Fibroblast of upper back skin (primary cell): Measurements from ENCODE around the gene POU2F1.

Experiments
- DNase-seq: peaks from one replicate; pipeline ENCODE4 v3.0.0-alpha.2; 2013

POU2F1 gene

DNA sequence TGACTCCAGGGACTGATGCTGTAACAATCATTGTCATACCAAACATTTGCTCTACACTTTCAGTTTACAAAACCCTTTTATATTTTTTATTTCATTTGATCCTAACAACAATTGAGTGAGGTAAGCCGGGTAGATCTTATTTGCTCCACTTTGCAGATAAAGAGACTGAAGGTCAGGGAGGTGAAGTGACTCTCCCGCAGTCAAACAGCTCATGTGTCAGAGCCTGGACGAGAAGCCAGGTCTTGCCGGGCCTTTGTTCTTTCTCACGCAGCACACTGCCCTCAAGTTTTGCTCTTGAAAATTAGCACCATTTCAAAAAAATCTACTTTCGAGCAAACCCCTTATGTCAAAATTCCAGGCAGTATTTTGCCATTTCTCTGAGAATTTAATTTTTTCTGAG is 232.4 kb downstream of the POU2F1 start:
- no peak for DNase-seq

DNA sequence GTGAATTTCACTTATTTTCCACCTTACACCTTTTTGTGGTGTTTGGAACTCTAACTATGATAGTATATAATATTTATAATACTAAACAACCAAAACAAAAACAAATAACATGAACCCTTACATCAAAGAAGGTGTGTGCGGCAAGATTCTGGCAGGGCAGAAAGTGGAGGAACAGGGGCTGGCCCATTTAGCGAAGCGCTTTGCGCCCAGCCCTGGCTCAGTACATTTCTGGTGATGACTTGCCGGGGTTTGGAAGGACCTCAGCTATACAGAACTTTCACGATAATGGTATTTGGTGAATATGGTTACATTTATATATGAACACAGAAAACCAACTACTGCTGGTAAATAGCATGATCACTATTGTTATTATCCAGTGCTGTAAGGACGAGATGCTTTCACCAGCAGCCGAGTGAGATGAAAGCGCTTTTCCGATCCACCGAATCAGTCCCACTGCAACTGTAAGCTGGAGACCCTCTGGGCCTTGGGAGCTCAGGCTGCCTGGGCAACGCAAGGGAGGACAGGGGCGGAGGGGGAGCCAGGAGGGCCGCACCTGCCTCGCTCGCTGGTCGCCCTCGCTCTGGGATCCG is 233.7 kb downstream of the POU2F1 start:
- DNase-seq, result no peak

DNA sequence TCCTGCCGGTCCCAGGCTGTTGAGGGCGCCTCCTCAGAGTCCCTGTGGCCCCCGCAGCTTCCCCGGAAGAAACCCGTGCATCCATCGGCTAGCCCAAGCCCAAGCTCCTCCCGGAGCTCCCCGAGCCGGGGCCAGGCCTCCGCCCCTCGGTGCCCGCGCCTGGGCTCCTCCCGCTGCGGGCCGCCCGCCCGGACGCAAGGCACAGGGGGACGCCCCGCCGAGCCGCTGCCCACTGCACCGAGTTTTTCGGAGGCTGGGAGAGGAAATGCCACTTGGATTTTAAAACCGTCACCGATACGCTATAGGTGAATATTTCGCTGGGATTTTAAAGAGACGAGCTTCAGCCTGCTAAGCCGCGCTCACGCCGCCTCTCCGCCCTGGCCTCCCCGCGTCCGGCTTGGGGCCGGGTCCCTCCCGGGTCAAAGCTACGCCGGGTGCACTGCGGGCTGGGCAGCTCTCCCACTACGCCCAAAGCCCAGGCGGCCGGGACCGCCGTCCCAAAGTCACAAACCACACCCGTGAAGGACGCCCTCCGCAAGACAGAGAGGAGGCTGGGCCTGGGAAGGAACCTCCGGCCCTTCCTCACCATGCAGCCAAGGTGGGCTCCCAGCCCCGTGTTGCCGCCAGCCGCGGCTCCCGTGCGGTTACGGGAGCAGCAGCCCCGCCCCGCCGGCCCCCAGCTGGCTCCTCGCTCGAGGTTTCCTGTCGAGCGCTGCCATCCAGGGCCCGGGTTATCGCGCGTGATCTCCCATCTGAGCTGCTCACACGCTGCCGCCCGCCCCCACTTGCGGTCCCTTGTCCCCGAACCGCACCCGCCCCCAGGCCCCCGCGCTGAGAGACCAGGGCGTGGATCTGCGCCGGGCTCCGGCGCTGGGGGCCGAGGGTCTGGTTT is 234.5 kb downstream of the POU2F1 start:
- DNase-seq, result peak; percentile 26

DNA sequence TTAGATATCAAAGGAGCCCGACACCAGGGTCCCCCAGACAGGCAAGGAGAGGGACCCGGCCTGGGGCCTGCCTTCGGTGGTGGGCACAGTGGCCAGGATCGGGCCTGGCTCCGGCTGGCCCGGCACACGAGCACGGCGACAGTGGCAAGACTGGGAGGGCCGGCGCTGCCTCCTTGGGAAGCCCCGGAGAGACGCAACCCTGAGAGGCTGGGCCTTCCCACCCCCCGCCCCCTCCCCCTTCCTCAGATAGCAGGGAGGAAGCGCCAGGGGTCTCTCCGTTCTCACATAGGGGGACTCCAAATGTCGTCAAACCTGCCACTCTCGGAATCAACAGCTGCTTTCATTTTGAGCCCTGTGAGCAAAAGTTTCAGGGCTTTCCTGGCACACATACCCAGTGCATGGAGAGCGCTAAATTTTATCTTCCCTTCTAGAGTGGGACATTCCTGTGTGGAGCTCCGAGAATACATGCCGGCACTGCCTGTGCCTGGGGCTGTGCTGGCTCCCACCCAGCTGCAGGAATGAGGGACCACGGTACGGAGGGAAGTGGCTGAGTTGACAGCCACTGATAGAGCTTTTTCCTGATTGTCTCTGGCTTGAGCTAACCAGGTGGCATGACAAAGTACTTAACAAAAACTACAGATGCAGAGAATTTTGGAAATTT is 235.2 kb downstream of the POU2F1 start:
- no peak for DNase-seq

DNA sequence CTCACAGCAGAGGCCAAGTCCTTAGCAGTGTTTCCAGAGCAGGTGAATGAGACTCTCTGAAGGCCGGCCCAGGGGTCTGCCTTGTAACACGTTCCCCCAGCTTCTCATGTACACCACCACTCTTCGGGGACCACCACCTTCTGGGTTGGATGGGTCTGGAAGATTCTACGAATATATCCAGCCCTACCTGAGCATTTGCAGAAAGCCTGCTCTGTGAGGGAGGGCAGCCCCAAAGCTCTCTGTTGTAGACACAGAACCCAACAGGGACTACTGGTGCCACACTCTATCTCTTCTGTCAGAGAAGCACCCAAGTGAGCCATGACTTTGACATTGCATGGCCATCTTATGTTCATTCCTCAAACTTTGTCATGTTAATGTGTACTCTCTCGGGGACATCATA is 235.8 kb downstream of the POU2F1 start:
- DNase-seq, result no peak

DNA sequence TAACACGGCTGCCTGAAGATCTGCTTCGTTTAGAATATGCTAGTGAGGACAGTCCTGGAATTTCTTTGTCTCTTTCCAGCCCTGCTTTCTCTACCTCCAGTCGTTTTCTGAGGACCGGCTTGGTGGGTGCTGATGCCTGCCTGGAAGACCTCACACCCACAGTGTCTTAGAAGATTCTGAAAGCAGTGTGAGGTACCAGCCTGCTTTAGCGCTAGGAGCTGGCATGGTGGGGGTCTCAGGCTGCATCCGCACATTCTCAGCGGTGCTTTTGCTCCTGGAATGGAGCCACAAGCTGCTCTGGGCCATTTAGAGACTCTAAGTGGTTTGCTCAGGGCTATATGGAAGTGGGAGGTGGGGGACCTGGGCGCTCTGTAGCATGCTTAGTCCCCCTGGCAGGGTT is 236.2 kb downstream of the POU2F1 start:
- no peak for DNase-seq

DNA sequence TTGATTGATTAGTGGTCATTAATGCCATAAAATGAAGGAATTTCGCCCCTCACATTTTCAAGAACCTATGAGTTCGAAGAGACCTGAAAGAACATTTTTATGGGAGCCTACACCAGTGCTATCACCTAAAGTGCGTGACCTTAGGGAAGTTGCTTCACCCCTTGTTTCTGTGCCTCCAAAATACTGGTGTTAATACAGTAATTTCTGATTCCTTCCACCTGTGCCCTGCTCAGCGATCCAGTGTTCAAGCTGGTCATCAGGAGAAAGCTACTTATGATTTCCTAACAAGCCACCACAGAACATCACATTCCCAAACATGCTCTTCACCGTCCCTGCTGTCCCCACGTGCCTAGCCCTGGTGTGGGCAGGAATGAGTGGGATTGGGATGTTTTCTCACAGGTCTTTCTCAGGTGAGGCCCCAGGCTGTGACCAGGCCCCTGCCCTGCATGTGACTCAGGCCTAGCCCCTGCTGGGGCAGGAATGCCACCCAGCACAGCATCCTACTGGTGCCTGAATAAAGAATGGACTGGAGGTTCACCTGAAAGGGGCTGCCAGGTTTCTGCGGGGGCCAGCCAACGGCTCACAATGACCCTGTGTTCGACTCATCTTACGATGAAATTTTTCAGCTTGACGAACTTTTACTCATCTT is 237.4 kb downstream of the POU2F1 start:
- DNase-seq, result no peak

DNA sequence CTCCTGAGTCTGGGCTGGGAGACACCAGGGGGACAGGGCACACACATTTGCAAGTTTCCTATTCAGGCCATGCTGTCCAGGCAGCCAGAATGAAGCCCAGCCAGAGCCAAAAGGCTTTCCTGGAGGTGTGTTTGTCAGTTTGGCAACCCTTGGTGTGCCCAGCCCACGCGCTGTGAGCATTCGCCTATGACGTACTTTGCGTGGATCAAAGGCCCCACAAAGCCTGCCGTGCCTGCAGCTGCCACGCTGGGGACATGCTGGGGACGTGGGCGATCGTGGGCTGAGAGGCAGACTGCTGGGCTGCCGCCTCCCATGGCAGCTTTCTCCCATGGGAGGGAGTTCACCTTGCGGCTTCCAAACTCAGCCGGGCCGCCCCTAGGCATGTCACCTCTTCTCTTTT is 240.2 kb downstream of the POU2F1 start:
- no peak for DNase-seq

DNA sequence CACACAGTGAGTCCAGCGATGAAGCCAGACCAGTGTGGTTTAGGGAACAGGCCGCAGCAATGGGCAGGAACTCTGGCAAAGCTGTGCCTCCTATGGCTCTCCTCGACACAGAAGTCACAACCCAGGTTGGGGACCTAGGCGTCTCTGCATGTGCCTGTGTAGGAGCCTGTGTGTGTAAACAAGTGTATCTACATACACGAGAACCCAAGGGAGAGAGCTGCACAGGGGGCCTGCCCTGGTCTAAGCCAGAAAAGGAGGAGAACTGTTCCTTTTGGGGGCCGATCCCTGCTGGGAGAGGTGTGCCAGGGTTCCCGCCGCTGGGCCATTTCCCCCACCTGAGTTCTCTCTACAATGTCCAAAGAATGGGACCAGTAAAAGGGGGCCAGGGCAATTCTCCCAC is 241.7 kb downstream of the POU2F1 start:
- no peak for DNase-seq

DNA sequence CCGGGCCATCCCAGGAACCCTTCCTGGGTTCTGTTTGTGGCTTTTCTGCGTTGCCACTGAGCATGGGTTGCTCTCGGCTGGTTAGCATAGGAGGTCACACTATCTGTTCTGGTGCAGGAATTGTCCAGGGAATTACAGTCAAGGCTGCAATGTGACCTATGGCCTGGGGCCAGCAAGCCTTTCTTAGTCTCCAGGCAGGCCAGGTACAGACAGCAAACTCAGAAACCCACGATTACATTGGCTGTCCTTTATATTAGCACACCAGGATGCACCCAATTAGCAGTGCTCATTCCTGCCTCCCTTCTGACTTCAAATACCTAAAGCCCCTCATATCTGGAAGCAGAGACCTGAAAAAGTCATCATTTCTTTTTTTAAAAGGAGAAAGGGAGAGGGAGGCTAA is 242.4 kb downstream of the POU2F1 start:
- no peak for DNase-seq

DNA sequence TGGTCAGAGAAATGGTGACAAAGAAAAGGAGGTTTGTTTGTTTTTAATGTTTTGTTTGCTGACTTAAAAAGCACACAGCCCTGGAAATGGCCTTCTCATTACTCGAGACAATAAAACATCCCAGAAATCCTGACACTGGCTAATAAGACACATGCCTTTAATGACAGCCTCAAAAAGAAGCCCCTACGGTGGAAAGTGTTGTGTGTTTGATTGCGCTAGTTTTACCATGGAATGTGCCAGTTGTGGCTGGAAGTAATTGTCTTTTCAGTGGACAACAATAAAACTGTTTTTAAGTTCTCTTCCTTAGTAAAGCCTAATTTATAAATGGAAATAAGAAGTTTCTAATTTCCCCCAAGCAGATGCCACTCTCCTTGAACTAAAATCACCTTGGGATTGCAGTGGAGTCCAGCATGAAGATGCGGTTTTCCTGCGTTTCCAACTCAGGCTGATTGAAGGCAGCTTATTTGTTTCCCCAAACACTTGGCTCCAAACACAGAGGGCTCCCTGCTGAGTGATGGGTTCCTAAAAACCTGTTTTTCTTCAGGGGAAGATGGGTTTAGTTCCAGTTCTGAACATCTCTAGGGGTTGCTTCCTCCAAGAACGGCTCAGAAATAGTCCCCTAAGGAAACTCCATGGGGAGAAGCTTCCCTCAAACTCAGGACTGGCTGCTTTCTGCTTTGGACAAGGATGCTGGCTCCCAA is 243.3 kb downstream of the POU2F1 start:
- DNase-seq, result no peak

DNA sequence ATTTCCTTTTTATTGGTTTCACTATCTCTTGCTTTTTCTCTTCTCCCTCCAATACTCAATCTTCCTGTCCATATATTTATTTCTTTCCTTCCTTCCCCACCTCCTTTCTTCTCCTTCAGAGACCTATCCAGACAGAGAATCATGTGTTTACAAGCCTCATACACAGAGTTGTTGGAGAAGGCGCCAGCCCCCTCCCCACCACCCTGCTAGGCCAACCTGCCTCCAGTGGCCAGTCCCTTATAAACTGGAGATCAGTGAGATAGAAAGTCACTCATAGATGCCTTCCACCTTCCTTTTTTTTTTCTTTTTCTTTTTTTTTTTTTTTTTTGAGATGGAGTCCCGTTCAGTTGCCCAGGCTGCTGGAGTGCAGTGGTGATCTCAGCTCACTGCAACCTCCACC is 244.3 kb downstream of the POU2F1 start:
- DNase-seq, result no peak

DNA sequence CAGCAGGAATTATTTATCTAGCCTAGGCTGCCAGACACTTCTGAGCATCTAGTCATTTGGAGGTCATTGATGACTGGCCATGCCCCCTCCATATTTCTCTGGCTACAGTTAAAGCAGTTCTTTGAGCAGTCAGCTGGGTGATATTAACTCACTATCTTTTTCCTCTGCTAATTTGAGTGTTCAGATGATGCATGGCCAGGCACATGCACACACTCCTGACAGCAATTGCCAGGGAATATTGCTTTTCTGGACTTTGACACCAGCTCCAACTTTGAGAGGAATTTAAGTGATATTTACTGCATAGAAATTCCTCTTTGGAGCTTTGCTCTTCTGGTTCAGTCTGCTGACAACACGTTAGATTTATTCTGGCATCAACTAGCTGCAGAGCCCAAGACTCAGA is 245.1 kb downstream of the POU2F1 start:
- DNase-seq, result no peak

DNA sequence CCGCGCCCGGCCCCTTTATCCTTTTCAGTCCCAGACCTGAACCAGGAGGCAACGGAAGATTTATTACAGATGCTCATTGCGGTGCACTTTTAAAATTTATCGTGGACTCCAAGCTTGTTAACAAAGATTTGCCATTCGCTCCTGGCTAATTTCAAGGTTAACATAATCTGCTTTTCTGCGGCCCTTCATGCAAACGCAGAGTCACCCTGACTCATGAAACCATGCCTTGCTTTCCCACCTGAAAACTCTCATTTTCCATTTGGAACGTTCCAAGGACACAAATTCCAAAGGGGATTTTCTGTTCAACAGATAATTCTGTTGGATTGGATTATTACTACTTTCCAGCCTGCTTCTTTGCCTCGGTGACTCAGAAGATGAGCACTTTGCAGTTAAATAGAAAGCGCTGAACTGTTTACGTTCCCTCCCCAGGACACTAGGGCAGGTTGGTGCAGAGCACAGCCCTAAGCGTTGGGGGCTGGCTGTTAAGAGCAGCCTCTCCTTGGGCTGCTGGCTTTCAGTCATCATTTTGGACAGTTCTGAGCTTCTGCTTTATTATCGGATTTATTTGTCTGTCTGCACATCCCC is 246.5 kb downstream of the POU2F1 start:
- DNase-seq, result no peak

DNA sequence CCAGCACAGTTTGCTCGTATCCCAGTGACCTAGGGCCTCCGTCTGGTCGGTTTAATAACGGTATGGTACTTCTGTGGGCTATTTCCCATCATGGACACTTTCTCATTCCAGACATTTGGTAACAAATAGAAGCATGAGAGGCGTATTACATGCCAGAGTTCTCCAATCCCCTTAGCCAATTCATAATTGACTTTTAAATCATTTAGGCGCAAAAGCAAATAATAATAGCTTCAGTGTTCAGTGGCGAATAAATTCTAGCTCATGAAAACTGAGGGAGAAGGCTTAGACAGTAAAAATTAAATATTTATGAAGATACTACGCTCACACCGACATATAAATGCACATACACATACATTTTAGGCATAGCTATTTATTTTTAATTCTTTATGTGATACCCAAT is 247.1 kb downstream of the POU2F1 start:
- no peak for DNase-seq

DNA sequence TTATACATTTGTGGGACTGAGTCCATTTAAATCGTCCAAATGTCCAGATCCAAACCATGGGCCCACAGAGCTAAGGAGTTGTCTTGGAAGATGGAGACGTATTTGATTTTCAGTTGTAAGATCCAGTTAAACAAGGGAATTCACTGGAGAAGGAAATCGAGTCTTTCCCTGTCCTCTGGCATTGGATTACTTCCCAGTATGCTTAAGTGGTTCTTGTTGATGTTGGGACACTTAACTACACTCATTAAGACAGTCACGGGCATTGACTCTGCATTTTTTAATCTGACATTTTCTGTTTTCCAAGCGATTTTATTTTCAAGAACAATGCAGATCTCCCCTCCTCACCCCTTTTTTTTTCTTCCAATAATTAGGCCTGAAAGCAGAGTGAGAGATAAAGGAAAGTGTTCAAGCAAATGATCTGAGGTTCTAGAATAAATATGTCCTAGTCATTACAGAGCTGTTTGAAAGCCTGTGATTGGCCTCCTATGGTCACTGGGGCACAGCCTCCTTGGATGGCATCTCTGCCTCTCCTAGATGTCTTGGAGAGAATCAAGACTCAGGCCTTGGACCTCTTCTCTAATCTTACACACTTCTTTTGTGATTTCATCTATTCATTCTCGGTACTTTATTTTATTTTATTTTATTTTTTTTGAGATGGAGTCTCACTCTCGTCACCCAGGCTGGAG is 248.7 kb downstream of the POU2F1 start:
- DNase-seq, result no peak

DNA sequence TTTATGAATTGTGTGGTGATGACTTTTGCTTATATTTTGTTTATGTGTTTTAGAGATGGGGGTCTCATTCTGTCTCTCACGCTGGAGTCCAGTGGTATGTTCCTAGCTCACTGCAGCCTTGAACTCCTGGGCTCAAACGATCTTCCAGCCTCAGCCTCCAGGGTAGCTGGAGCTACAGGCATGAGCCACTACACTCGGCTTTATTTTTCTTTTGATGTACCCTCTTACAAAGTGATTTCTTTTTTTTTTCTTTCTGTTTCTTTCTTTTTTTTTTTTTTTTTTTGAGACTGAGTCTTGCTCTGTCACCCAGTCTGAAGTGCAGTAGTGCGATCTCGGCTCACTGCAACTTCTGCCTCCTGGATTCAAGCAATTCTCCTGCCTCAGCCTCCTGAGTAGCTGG is 250.9 kb downstream of the POU2F1 start:
- no peak for DNase-seq

DNA sequence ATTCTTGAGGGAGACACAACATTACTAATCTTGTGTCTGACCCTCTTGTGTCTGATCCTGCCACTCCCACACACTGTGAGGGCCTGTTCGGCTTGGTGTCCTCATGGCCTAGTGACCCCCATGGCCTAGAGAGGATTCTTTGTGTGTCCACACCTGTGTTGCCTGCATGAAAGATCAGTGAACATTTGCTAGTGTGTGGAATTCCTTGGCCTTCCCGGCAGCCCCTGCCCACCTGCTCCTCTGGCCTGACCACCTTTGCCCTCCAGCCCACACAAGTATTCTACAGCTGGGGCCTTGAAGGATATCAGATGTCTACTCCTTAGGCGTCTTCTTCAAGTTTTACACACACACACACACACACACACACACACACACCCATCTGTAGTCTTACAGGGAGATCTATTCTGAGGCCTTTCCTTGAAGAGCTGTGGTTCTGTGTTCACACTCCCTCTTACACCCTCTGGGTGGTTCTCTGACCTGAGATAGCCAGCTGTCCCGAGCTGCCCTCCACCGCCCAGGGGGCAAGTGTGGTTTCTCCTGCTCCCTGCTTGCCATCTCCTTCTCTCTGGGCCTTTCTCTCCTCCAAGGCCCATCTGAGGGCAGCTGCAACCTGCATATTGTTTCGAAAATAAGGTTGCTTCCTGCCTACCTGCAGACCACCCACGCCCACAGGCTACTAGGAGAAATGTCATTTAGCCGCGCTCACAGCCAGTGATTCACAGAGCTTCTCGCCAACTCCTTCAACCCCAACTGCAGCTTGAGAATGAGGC is 252.3 kb downstream of the POU2F1 start:
- DNase-seq, result no peak

DNA sequence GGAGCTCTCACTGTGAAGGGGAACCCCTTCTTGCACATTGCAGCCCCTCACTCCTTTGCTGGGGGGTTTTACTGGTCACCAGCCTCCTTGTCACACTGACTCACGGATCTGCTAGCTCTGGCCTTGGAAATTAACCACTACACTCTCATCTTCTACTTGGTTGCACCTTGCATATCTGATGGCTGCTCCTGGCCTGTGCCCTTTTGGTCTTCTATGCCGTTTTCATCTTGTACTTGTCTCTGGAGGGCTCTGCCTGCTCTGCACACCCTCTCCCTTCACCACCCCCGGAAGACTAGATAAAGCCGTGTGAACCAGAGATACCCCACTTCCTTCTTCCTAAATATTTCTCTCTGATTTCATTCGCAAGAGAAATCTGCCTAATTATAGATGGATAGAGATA is 253.1 kb downstream of the POU2F1 start:
- DNase-seq, result no peak

DNA sequence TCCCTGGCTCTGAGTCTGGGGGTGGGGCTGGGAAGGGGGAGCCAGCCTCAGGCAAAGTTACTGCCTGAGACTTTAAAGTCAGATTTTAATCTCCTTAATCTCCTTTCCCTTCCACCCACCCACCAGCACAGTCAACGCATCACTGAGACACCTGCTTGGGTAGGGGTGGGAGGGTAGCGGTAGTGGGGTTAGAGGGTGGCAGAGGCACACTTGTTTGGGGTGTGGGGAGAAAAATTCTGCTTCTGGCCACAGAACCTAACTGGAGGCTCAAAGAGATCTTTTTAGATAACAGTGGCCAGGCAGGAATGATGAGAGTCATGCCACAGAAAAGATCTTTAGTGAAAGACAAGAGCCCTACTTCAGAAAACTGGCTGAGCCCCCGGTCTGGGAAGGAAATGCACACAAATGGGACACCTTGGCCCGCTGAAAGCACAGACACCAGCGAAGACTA is 253.5 kb downstream of the POU2F1 start:
- DNase-seq, result no peak

DNA sequence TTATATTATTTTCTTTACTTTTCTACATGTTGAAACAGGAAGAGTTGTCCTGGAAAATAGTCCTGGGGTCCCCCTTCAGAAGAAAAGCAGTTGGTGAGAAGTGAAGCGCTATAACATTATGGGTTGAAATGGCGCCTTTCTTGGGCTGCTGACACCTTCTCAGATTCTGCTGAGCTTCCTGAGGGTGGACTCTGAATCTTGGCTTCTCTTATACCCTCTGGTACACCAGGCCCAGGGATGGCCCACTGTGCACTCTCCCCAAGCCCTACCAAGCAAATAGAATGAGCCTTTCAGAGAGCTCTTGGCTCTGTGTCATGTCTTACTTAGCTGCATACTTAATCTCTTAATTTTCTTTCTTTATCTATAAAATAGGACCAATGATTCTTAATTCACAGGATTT is 255.4 kb downstream of the POU2F1 start:
- DNase-seq, result no peak
